Colonic mucosa (tissue), 4 donors: ENCODE results near the gene RPL41. TPM values are rescaled to one million over a fixed set of nuclear protein-coding genes. Genes with fewer than 3 reads are reported as not detected.

ENCODE experiments used
- DNase-seq: peaks from one replicate; pipeline ENCODE4 v3.0.0-alpha.2; 2020
- H3K27ac ChIP-seq: fragments of 200-600 bp; one replicate; pipeline ENCODE4 v1.8.0; 2021
- H3K27me3 ChIP-seq: fragments of 200-600 bp; one replicate; pipeline ENCODE4 v1.8.0; 2021
- H3K36me3 ChIP-seq: fragments of 200-600 bp; one replicate; pipeline ENCODE4 v1.8.0; 2021
- H3K4me1 ChIP-seq: fragments of 200-600 bp; one replicate; pipeline ENCODE4 v1.8.0; 2021; ENCODE audit warnings: mild to moderate bottlenecking
- H3K4me3 ChIP-seq: fragments of 200-600 bp; one replicate; pipeline ENCODE4 v1.8.0; 2021
- H3K9ac ChIP-seq, 2 donors: one replicate each; pipeline ENCODE4 v1.7.0; 2013; ENCODE audit warnings: control low read depth in 2 of 2, low read depth in 2 of 2, low read length in 2 of 2
- H3K9me3 ChIP-seq: fragments of 200-600 bp; one replicate; pipeline ENCODE4 v1.8.0; 2021
- intact Hi-C: fragments of 100-400 bp; cut with DNase I; formaldehyde crosslinking; loops from one replicate; pipeline ENCODE4 v1.14.1; 2022
- total RNA-seq, 2 donors: library from RNA; stranded (reverse); fragmentation: NEBNext Ultra II Directional in 1 of 2; extraction: Animal tissue kit (Norgen Biotek cat#: 25700) in 1 of 2; gene quantifications; one replicate each; pipeline ENCODE4 v1.2.1, GENCODE V29; 2021
- TF ChIP-seq, protein P1 (sequence below): fragments of 200-600 bp; IDR thresholded peaks from one replicate; pipeline ENCODE4 v1.8.0; 2022; ENCODE audit warnings: antibody characterized with exemption, mild to moderate bottlenecking
- donor health status: healthy.
- donor health status: DM: no; HTN: no; CAD: no.
- donor health status: DM: no; HTN: no; CAD: no.

The RPL41 gene
- total RNA-seq, 2 donors from 2014 or later, result 3,248 to 3,669 TPM

DNA sequence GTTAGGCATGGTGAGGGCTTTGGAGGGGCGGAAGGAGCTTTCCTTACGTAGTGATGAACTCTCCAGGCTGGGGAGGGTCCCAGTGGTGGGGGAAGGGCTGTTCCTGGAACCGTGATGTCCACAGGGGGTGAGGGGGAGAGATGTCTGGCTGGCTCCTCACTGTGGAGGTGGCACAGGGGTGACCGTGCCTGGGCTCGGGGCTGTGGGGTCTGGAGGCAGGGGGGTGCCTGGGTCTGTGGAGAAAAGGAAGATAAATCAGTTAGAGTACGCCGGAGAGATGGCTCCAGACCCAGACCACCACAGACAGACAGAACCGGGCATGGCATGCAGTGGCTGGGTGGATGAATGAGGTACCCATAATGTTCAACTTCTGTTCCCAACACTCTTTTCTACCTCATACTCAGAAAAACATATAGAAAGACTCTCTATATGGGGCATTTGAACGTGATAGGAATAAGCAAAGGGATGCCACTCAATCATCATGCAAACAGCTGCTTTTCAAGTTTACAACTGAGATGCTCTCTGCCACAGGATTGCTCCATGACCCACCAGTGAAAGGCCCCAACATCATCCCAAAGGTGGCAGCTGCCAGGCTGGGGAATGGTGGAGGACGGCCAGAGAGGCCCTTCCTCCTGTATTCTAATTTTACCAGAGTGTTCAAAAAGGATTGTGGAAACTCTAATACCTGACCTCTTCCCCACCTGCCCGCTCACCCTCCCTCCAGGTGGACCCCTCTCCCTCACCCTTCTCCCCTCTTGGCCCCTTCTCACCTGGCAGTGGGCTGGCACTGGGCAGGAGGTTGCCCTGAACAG is 47.3 kb downstream of the RPL41 start:
- TF ChIP-seq, protein P1, sequence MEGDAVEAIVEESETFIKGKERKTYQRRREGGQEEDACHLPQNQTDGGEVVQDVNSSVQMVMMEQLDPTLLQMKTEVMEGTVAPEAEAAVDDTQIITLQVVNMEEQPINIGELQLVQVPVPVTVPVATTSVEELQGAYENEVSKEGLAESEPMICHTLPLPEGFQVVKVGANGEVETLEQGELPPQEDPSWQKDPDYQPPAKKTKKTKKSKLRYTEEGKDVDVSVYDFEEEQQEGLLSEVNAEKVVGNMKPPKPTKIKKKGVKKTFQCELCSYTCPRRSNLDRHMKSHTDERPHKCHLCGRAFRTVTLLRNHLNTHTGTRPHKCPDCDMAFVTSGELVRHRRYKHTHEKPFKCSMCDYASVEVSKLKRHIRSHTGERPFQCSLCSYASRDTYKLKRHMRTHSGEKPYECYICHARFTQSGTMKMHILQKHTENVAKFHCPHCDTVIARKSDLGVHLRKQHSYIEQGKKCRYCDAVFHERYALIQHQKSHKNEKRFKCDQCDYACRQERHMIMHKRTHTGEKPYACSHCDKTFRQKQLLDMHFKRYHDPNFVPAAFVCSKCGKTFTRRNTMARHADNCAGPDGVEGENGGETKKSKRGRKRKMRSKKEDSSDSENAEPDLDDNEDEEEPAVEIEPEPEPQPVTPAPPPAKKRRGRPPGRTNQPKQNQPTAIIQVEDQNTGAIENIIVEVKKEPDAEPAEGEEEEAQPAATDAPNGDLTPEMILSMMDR, result no peak
- DNase-seq, result no peak
- peaks cover 5% of the 10 kb centered on the region for H3K4me1 ChIP-seq
- intact Hi-C loops, result loop anchor here (5.0 kb wide), 1 partner anchor 36 kb away; the partner anchor contains the start of gene ESYT1
- H3K36me3 ChIP-seq, result peaks cover 17% of the 10 kb centered on the region
- no peak overlapping the region for H3K4me3 ChIP-seq
- H3K9ac ChIP-seq, result no peak overlapping the region
- no peak overlapping the region for H3K27ac ChIP-seq
- H3K27me3 ChIP-seq, result no peaks in the 10 kb centered on the region
- no peaks in the 10 kb centered on the region for H3K9me3 ChIP-seq

DNA sequence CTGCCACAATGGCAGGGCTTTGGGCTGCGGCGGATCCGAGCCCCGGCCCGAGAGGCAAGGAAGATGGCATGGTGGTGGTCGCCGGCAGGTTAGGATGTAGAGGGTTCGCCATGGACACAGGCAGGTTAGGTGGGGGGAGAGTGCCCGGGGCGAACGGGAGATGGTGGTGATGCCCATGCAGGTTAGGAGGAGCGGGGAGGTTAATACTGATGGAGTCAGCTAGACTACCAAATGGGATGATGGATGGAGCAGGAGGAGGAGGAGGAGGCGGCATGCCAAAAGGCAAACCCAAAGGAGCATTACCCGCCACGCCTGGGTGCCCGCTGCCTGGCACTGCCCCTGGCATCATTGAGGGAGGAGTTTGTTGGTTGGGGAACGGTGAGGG is 47.9 kb downstream of the RPL41 start:
- no peak for DNase-seq
- peaks cover 17% of the 10 kb centered on the region for H3K36me3 ChIP-seq
- peaks cover 5% of the 10 kb centered on the region for H3K4me1 ChIP-seq

DNA sequence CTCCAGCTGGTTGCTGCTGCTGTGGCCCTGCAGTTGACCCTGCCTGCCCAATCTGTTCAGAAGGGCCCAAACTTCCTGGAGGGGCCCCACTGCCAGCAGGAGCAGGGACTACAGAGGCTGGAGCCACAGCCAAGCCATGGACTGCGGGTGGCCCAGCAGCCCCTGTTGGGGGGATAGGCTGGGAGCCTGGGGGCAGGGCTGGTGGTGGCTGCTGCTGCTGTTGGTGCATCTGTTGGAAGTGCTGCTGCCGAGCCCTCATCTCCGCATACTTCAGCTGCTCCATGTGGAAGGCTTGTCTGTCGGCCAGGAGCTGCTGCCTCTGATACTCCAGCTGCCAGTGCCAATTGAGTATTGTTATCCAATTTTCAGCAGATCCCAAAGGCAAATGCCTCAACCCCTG is 48.9 kb downstream of the RPL41 start:
- Histone ChIP-seq H3K4me1 (peaks cover under 1% of the 10 kb centered on the region), H3K36me3 (peaks cover 17% of the 10 kb centered on the region), H3K4me3 (no peak overlapping the region), H3K9ac (no peak overlapping the region), H3K27me3 (no peaks in the 10 kb centered on the region), H3K27ac (no peak overlapping the region), H3K9me3 (no peaks in the 10 kb centered on the region)
- no peak for DNase-seq
- intact Hi-C loops, result no loop called here
- TF ChIP-seq, protein P1, result no peak

More for the DNA sequence above, 47.9 kb downstream of the RPL41 start:
- TF ChIP-seq, protein P1, result no peak
- Histone ChIP-seq H3K9ac (no peak overlapping the region), H3K4me3 (no peak overlapping the region), H3K27ac (no peak overlapping the region), H3K9me3 (no peaks in the 10 kb centered on the region), H3K27me3 (no peaks in the 10 kb centered on the region)
- intact Hi-C loops, result loop anchor here (5.0 kb wide), 1 partner anchor 37 kb away; the partner anchor contains the start of gene ESYT1

Other genes with a start within 250 kb of the RPL41 start
- 10 to 100 TPM; 44.0 to 49.3 TPM for gene PYM1, start 188.7 kb upstream of the RPL41 start, total RNA-seq
- gene DGKA, start 185.5 kb upstream of the RPL41 start, total RNA-seq, result 10 to 100 TPM; 80.2 to 91.2 TPM
- 1 to 10 TPM; 3.4 to 3.8 TPM for gene PMEL, start 150.6 kb upstream of the RPL41 start, total RNA-seq
- gene CDK2, start 149.8 kb upstream of the RPL41 start, total RNA-seq, result 10 to 100 TPM; 20.9 to 48.9 TPM
- 100 to 1,000 TPM; 112 to 178 TPM for gene RAB5B, start 142.6 kb upstream of the RPL41 start, total RNA-seq
- gene SUOX, start 119.4 kb upstream of the RPL41 start, total RNA-seq, result 10 to 100 TPM; 25.8 to 35.8 TPM
- gene IKZF4, start 95.6 kb upstream of the RPL41 start, total RNA-seq, result 1 to 10 TPM; 4.7 to 5.6 TPM
- gene RPS26, start 74.7 kb upstream of the RPL41 start, total RNA-seq, result 10 to 100 TPM; 53.1 to 80.5 TPM
- gene ERBB3, start 36.5 kb upstream of the RPL41 start, total RNA-seq, result 100 to 1,000 TPM; 158 to 206 TPM
- 100 to 1,000 TPM in 1 of 2 donors, 10 to 100 TPM in 1; 69.6 to 155 TPM for gene PA2G4, start 12.1 kb upstream of the RPL41 start, total RNA-seq
- 1 to 10 TPM; 3.5 to 6.1 TPM for gene ZC3H10, start 1.6 kb downstream of the RPL41 start, total RNA-seq
- gene ESYT1, start 11.6 kb downstream of the RPL41 start, total RNA-seq, result 10 to 100 TPM; 63.9 to 72.8 TPM
- 10 to 100 TPM; 18.6 to 19.1 TPM for gene MYL6B, start 36.0 kb downstream of the RPL41 start, total RNA-seq
- gene MYL6, start 41.7 kb downstream of the RPL41 start, total RNA-seq, result 1,000 to 10,000 TPM; 1,641 to 1,922 TPM
- gene SMARCC2, start 72.8 kb downstream of the RPL41 start, total RNA-seq, result 10 to 100 TPM; 80.1 to 84.2 TPM
- 10 to 100 TPM; 29.0 to 36.0 TPM for gene RNF41, start 105.3 kb downstream of the RPL41 start, total RNA-seq
- gene NABP2, start 107.7 kb downstream of the RPL41 start, total RNA-seq, result 10 to 100 TPM; 30.3 to 68.4 TPM
- 100 to 1,000 TPM; 158 to 163 TPM for gene SLC39A5, start 113.4 kb downstream of the RPL41 start, total RNA-seq
- gene ANKRD52, start 141.8 kb downstream of the RPL41 start, total RNA-seq, result 10 to 100 TPM; 39.3 to 57.7 TPM
- 1 to 10 TPM; 4.2 to 4.5 TPM for gene COQ10A, start 150.3 kb downstream of the RPL41 start, total RNA-seq
- 100 to 1,000 TPM; 367 to 437 TPM for gene CS, start 183.7 kb downstream of the RPL41 start, total RNA-seq
- gene CNPY2, start 199.4 kb downstream of the RPL41 start, total RNA-seq, result 100 to 1,000 TPM in 1 of 2 donors, 10 to 100 TPM in 1; 76.8 to 144 TPM
- gene PAN2, start 217.4 kb downstream of the RPL41 start, total RNA-seq, result 10 to 100 TPM; 48.1 to 68.0 TPM
- gene IL23A, start 222.3 kb downstream of the RPL41 start, total RNA-seq, result under 1 TPM in 1 of 2 donors, not detected in 1; 0.27 TPM
- gene STAT2, start 243.5 kb downstream of the RPL41 start, total RNA-seq, result 10 to 100 TPM; 62.6 to 63.2 TPM
- gene APOF, start 246.2 kb downstream of the RPL41 start, total RNA-seq, result under 1 TPM in 1 of 2 donors, not detected in 1; 0.15 TPM